Measurements from ENCODE around the gene RNF212B. TPM values are rescaled to one million over a fixed set of nuclear protein-coding genes. Genes with fewer than 3 reads are reported as not detected.

RNF212B gene
- polyA plus RNA-seq, 1 donor from 2014 or later, result not detected

DNA sequence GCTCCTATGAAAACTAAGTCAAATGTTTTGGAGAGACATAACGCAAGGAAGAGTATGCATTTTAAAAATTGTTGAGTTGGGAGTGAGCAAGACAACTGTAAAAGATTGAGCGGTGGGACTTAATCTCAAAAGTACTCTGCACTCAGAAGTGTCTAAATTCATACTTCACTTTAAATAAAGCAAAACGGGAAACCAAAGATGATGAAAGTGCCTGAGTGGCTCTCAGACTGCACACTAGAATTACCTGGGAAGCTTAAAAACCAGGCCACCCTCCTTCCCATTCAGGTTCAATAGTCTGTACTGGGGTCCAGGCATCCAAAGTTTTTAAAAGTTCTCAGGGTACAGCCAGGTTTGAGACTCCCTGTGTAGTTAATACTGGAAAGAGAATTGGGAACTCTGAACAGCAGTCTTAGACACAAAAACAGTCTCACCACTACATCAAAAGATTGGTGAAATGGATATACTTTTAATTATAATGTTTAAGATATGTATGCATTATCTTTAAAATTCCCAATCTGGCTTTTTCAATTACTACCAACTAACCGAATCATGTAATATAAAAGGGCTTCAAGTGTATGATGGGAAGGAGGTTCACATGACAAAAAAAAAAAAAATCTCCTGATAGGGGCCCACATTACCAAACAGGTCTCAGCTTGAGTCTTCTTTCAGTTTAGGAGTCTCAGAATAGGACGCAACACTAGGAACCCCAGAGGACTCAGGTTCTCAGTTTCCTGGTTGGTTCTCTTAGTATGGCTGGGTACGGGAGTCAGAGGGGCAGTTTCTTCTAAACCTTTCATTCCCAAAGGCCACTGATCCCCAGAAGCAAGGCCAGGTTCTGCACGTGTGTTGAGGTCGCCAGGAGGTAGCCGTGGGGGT, 47.2 kb downstream of the RNF212B start:
- Histone ChIP-seq H3K9me3 (ENCODE audit: low read length) (no peaks in the 10 kb centered on the region), H4K20me1 (ENCODE audit: insufficient read depth) (no peaks in the 10 kb centered on the region), H3K4me3 (ENCODE audit: low read length) (peak overlapping the region; percentile 94), H3K27me3 (ENCODE audit: insufficient read depth, low read depth, low read length) (no peaks in the 10 kb centered on the region), H3K9me2 (ENCODE audit: insufficient read depth, low read length) (no peaks in the 10 kb centered on the region), H3K79me2 (replicated peaks; ENCODE audit: insufficient read depth, low read length) (peaks cover 9% of the 10 kb centered on the region), H2AFZ (ENCODE audit: low read depth, low read length) (peak overlapping the region; percentile 75), H3K27ac (ENCODE audit: low read length) (no peak overlapping the region), H3K36me3 (ENCODE audit: insufficient read depth, low read length) (no peaks in the 10 kb centered on the region), H3K4me2 (ENCODE audit: low read length) (peak overlapping the region; percentile 84), H3F3A (ENCODE audit: insufficient read depth, low read length, poor library complexity, severe bottlenecking) (no peaks in the 10 kb centered on the region), H3K9ac (ENCODE audit: low read length) (peak overlapping the region; percentile 80)
- TF ChIP-seq, protein P1, sequence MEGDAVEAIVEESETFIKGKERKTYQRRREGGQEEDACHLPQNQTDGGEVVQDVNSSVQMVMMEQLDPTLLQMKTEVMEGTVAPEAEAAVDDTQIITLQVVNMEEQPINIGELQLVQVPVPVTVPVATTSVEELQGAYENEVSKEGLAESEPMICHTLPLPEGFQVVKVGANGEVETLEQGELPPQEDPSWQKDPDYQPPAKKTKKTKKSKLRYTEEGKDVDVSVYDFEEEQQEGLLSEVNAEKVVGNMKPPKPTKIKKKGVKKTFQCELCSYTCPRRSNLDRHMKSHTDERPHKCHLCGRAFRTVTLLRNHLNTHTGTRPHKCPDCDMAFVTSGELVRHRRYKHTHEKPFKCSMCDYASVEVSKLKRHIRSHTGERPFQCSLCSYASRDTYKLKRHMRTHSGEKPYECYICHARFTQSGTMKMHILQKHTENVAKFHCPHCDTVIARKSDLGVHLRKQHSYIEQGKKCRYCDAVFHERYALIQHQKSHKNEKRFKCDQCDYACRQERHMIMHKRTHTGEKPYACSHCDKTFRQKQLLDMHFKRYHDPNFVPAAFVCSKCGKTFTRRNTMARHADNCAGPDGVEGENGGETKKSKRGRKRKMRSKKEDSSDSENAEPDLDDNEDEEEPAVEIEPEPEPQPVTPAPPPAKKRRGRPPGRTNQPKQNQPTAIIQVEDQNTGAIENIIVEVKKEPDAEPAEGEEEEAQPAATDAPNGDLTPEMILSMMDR (IDR thresholded peaks at IDR 0.05; ENCODE audit: poor library complexity, severe bottlenecking), result no peak
- TF ChIP-seq TAF1 (IDR thresholded peaks at IDR 0.05; ENCODE audit: low read depth) (no peak), POLR2AphosphoS5 (IDR thresholded peaks at IDR 0.05) (no peak), REST (IDR thresholded peaks at IDR 0.05; ENCODE audit: borderline replicate concordance) (no peak), EZH2 (IDR thresholded peaks at IDR 0.05; ENCODE audit: borderline replicate concordance, insufficient read depth, low read length, poor library complexity, severe bottlenecking) (no peak), RAD21 (conservative IDR thresholded peaks at IDR 0.05) (no peak), EP300 (conservative IDR thresholded peaks at IDR 0.05; ENCODE audit: poor library complexity, severe bottlenecking) (no peak), MXI1 (conservative IDR thresholded peaks at IDR 0.05; ENCODE audit: poor library complexity, severe bottlenecking) (no peak), SMC3 (conservative IDR thresholded peaks at IDR 0.05; ENCODE audit: poor library complexity) (no peak)

- H3K27ac ChIP-seq (ENCODE audit: low read length), result peak overlapping the region; percentile 51
- H3F3A ChIP-seq (ENCODE audit: insufficient read depth, low read length, poor library complexity, severe bottlenecking), result no peaks in the 10 kb centered on the region
- TF ChIP-seq, protein P1 (IDR thresholded peaks at IDR 0.05; ENCODE audit: poor library complexity, severe bottlenecking), result no peak
- TF ChIP-seq TAF1 (IDR thresholded peaks at IDR 0.05; ENCODE audit: low read depth) (no peak), POLR2AphosphoS5 (IDR thresholded peaks at IDR 0.05) (no peak), RAD21 (conservative IDR thresholded peaks at IDR 0.05) (no peak), EP300 (conservative IDR thresholded peaks at IDR 0.05; ENCODE audit: poor library complexity, severe bottlenecking) (no peak), SMC3 (conservative IDR thresholded peaks at IDR 0.05; ENCODE audit: poor library complexity) (no peak), EZH2 (IDR thresholded peaks at IDR 0.05; ENCODE audit: borderline replicate concordance, insufficient read depth, low read length, poor library complexity, severe bottlenecking) (no peak), MXI1 (conservative IDR thresholded peaks at IDR 0.05; ENCODE audit: poor library complexity, severe bottlenecking) (no peak), REST (IDR thresholded peaks at IDR 0.05; ENCODE audit: borderline replicate concordance) (no peak)
- H3K4me3 ChIP-seq (ENCODE audit: low read length), result peak overlapping the region; percentile 94
- no peaks in the 10 kb centered on the region for H4K20me1 ChIP-seq (ENCODE audit: insufficient read depth)
- peak overlapping the region; percentile 84 for H3K4me2 ChIP-seq (ENCODE audit: low read length)
- no peaks in the 10 kb centered on the region for H3K9me3 ChIP-seq (ENCODE audit: low read length)
- peak overlapping the region; percentile 80 for H3K9ac ChIP-seq (ENCODE audit: low read length)
- H3K9me2 ChIP-seq (ENCODE audit: insufficient read depth, low read length), result no peaks in the 10 kb centered on the region
- peaks cover 9% of the 10 kb centered on the region for H3K79me2 ChIP-seq (replicated peaks; ENCODE audit: insufficient read depth, low read length)
- H3K27me3 ChIP-seq (ENCODE audit: insufficient read depth, low read depth, low read length), result no peaks in the 10 kb centered on the region
- peak overlapping the region; percentile 75 for H2AFZ ChIP-seq (ENCODE audit: low read depth, low read length)
- no peaks in the 10 kb centered on the region for H3K36me3 ChIP-seq (ENCODE audit: insufficient read depth, low read length)
Measured at GRCh38 chr14:23285530-23286019, 47.8 kb downstream of the RNF212B start.
